GM08714 (cell line): ENCODE results near the gene DUS3L.

ENCODE experiments used
- H3K4me3 ChIP-seq: fragments of 200-500 bp; sonication (Bioruptor generic); 2 replicates; pipeline ENCODE4 v1.5.1; 2014; ENCODE audit warnings: mild to moderate bottlenecking, low read length, inconsistent platforms
- ZNF274 ChIP-seq: IDR thresholded peaks from 2 replicates; pipeline ENCODE4 v1.6.1; 2012; ENCODE audit warnings: mild to moderate bottlenecking, low read depth, low read length

The DUS3L gene

GRCh38 chr19:5809469-5809868 lies 18.5 kb upstream of the DUS3L start:
- no peak for TF ChIP-seq ZNF274
- H3K4me3 ChIP-seq: no peak overlapping the region

DNA sequence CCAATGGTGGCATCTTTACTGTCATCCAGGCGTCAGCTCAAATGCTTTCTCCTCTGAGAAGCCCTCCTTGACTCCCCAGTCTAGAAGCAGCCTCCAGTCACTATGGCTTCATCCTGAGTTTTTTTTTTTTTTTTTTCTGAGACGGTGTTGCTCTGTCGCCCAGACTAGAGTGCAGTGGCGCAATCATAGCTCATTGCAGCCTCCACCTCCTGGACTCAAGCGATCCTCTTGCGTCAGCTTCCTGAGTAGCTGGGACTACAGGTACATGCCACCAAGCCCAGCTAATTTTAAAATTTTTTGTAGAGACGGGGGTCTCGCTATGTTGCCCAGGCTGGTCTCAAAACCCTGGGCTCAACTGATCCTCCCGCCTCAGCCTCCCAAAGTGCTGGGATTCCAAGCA lies 18.1 kb upstream of the DUS3L start:
- no peak for TF ChIP-seq ZNF274
- H3K4me3 ChIP-seq: no peak overlapping the region

GRCh38 chr19:5808120-5808816 lies 17.3 kb upstream of the DUS3L start:
- no peak for TF ChIP-seq ZNF274
- no peak overlapping the region for H3K4me3 ChIP-seq

DNA sequence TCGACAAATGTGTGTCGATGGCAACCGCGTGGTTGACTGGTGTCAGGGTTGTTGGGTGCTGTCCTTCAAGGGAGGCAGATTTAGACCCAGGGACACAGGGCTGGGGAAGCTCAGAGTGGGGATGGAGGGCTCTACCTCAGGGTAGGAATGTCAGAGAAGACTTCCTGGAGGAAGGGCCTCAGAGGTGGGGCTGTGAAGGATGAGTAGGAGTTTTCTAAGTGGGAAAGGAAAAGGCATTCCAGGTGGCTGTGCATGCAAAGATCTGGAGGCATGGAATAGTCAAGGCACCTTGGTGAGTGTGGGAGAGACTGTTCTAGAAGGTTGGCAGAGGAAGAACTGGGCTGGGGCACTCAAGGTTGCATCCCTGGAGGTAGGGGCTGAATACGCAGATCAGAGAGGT lies 15.9 kb upstream of the DUS3L start:
- H3K4me3 ChIP-seq: no peak overlapping the region
- no peak for TF ChIP-seq ZNF274

GRCh38 chr19:5806133-5806489 lies 15.1 kb upstream of the DUS3L start:
- H3K4me3 ChIP-seq: no peak overlapping the region
- TF ChIP-seq ZNF274: no peak

DNA sequence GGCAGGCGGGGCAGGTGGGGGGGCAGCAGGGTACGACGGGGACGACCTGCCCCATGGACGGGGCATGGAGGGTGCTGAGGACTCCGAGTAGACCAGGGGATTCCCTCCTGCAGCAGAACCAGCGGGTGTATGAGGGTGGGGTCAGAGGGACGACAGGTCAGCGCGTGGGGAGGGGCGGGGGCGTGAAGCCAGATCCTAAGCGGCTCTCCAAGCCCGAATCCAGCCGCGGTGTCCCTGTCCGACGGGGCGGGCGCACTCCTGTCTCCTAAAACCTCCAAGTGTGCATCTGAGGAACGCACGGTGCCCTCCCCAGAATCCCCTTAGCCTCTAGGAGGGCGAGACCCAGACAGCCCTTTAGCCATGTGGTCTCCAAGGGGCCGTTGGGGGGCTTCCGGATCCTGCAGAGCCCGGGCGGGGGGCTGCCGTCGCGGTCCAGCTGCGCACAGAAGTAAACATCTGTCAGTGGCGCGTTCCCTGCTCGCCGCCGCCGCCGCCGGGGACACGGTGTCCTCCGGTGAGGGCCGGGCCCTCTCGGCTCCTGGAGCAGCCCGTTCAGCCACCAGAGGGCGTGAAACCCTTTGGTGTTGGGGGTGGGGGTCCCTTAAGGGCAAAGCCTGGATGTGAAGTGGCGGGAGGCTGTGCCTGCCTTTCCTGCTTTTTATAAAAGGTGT lies 14.6 kb upstream of the DUS3L start:
- no peak for TF ChIP-seq ZNF274
- H3K4me3 ChIP-seq: no peak overlapping the region

GRCh38 chr19:5804516-5805461 lies 13.8 kb upstream of the DUS3L start, which contains the start of gene NRTN:
Gene NRTN, plus strand, starts transcription at chr19:5805067. Its CDS starts 19,099 bp downstream, at chr19:5824166.
- no peak for TF ChIP-seq ZNF274
- H3K4me3 ChIP-seq: no peak within 1 kb of the TSS

GRCh38 chr19:5803752-5804515 lies 13.0 kb upstream of the DUS3L start:
- TF ChIP-seq ZNF274: no peak
- no peak overlapping the region; the same call in 1 of the 2 replicates for H3K4me3 ChIP-seq

DNA sequence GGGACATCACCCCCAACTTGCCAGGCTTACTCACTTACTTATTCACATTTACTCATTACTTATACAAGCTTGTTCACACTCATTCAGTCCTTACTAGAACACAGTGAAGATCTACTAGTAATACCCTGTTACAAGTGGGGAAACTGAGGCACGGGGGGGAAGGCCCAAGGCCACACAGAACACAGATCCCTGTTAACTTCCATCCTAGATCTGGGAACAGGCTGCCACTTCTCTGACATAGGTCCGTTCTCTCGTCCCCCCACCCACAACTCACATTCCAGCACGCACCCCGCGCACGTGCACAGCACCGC lies 12.4 kb upstream of the DUS3L start:
- H3K4me3 ChIP-seq: no peak overlapping the region; the same call in 1 of the 2 replicates
- TF ChIP-seq ZNF274: no peak

DNA sequence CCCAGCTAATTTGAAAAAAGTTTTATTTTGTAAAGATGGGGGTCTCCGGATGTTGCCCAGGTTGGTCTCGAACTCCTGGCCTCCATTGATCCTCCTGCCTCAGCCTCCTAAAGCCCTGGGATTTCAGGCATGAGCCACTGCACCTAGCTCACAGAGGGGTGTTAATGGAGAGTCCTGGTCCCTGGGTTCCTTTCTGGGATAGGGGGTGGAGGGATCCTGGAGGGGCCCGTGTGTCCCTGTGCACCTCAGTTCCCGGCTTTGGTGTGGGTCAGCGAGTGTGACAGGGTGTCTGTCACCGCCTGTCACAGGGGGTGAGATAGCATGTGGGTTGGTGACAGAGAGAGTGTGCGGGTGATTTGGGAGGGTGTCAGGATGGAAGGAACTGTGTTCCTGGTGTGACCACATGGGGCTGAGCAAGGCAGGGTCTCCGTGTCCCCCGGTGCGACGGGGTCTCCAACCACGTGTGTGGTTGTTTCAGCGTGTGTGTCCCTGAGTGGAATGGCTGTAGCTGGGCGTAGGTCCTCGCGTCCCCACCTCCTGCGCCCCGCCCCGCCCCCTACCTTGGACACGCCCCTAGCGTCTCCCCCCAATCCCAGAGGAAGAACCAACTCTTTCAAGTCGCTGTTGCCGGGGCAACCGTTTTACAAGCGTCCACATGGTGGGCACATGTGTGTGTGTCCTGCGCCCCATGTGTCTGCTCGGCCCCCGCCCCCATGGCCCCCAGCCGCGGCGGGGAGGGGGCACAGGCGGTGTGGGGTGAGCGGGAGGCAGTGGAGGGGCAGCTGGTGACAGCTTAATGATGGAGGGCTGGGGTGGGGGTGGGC lies 11.0 kb upstream of the DUS3L start:
- no peak for TF ChIP-seq ZNF274
- no peak overlapping the region for H3K4me3 ChIP-seq

- H3K4me3 ChIP-seq: no peak overlapping the region
- no peak for TF ChIP-seq ZNF274
Measured at GRCh38 chr19:5800361-5801270, 9.7 kb upstream of the DUS3L start.
